Stimulated activated CD8-positive, alpha-beta memory T cell treated with anti-CD3 and anti-CD28 coated beads, Interleukin-12 subunit alpha, Interleukin-12 subunit beta, amount 100 ng/mL, for 24 hours (primary cell): ENCODE data around the gene CDK6.

ENCODE experiments used
- DNase-seq: peaks from one replicate; pipeline ENCODE4 v3.0.0-alpha.2; 2020; ENCODE audit errors: extremely low read depth

Gene CDK6

GRCh38 chr7:92681633-92682032, 154.7 kb downstream of the CDK6 start:
- no peak for DNase-seq

- DNase-seq = no peak
These were observed 155.9 kb downstream of the CDK6 start for GRCh38 chr7:92680442-92680841.

- no peak for DNase-seq
These were observed 158.0 kb downstream of the CDK6 start for GRCh38 chr7:92678291-92678920.

- no peak for DNase-seq
These were observed 162.0 kb downstream of the CDK6 start for GRCh38 chr7:92674379-92674778.

GRCh38 chr7:92671505-92672169, 164.7 kb downstream of the CDK6 start:
- no peak for DNase-seq

- DNase-seq = no peak
These were observed 166.0 kb downstream of the CDK6 start for GRCh38 chr7:92670204-92670851.

- DNase-seq = no peak
These were observed 166.7 kb downstream of the CDK6 start for GRCh38 chr7:92669616-92670165.

GRCh38 chr7:92668564-92668963, 167.8 kb downstream of the CDK6 start:
- DNase-seq = no peak

GRCh38 chr7:92667816-92668535, 168.4 kb downstream of the CDK6 start:
- DNase-seq = no peak

GRCh38 chr7:92665926-92666325, 170.4 kb downstream of the CDK6 start:
- no peak for DNase-seq

- no peak for DNase-seq
These were observed 174.7 kb downstream of the CDK6 start for GRCh38 chr7:92661651-92662050.

GRCh38 chr7:92658671-92659070, 177.7 kb downstream of the CDK6 start:
- no peak for DNase-seq

GRCh38 chr7:92657391-92657790, 179.0 kb downstream of the CDK6 start:
- DNase-seq = no peak

GRCh38 chr7:92656121-92656520, 180.3 kb downstream of the CDK6 start:
- no peak for DNase-seq

- no peak for DNase-seq
These were observed 181.0 kb downstream of the CDK6 start for GRCh38 chr7:92655346-92655884.

GRCh38 chr7:92653136-92653535, 183.2 kb downstream of the CDK6 start:
- DNase-seq = no peak

- no peak for DNase-seq
These were observed 183.8 kb downstream of the CDK6 start for GRCh38 chr7:92652536-92652935.

- DNase-seq = no peak
These were observed 186.0 kb downstream of the CDK6 start for GRCh38 chr7:92650391-92650790.

- DNase-seq = no peak
These were observed 188.3 kb downstream of the CDK6 start for GRCh38 chr7:92648067-92648466.

GRCh38 chr7:92647652-92648051, 188.7 kb downstream of the CDK6 start:
- DNase-seq = no peak

- DNase-seq = no peak
These were observed 189.3 kb downstream of the CDK6 start for GRCh38 chr7:92647011-92647625.
